SKM-1 treated with dmso at 0.1 percent for 144 hours (cell line): ENCODE results near the gene ANKRD40.
"Not testable (repeated sequence)": the region's sequence is repeated elsewhere in the genome, so short reads cannot be mapped to it uniquely, and the experiment has no call there.

ENCODE experiments used
- DNase-seq: peaks from one replicate; lab custom pipeline; 2025; ENCODE audit not compliant: unreplicated experiment; lab: John Stamatoyannopoulos, UW

ANKRD40 gene

DNA sequence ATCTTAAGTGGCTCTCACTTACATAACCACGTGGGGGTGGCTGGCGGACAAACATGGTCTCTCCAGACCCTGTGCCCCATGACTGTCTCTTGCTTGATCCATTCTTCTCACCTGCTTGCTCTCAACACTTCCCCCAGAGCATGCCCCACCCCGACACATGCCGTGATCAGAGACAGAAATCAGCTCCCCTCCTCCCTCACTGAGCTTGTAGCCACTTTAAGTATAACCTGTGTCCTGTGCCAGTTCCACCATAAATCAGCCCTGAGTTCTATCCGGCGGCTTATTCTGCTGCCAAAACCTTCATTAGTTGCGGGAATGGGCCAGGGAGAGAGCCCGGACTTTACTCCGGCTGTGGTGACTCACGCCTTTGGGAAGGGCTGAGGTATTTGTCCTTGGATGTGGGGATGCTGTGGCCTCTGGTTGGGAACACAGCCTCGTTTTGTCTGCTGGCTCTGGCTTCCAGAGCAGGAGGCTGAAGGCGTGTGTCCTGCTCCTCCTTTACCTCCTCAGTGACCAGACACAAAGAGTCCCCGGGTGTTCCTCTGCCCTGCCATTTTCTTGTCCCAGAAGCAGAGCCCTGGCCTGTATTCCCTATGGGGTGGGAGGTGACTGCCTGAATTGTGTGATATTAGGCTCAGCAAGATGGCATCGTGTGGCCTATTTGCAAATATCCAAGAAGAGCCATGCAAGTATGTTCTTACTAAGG, 21.1 kb downstream of the ANKRD40 start:
- DNase-seq = no peak

DNA sequence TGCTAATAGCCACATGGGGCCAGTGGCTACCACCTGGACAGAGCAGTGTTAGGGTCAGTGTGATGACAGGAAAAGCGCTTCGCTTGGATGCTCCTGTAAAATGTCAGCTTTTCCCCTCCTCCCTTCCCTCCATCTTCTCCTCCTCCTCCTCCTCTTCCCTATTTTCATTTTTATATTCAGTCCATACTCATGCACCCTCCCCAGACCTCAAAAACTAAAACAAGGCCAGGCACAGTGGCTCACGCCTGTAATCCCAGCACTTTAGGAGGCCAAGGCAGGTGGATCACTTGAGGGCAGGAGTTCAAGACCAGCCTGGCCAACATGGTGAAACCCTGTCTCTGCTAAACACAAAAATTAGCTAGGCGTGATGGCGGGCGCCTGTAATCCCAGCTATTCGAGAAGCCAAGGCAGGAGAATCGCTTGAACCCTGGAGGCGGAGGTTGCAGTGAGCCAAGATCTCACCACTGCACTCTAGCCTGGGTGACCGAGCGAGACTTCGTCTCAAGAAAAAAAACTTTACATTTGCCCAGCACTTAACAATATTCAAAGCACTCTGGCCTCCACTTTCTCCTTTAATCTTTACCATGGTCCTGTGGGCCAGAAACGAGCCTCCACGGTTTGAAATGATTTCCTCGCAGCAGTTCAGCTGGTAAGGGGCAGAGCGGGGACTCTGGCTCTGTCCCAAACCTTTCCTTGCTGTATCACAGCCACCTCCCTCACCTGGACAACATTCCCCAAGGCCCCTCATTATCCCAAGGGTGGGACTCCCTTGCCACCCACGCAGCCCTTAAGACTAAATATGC, 21.8 kb downstream of the ANKRD40 start:
- no peak for DNase-seq

GRCh38 chr17:50685334-50685665, 22.4 kb downstream of the ANKRD40 start:
- DNase-seq = no peak

DNA sequence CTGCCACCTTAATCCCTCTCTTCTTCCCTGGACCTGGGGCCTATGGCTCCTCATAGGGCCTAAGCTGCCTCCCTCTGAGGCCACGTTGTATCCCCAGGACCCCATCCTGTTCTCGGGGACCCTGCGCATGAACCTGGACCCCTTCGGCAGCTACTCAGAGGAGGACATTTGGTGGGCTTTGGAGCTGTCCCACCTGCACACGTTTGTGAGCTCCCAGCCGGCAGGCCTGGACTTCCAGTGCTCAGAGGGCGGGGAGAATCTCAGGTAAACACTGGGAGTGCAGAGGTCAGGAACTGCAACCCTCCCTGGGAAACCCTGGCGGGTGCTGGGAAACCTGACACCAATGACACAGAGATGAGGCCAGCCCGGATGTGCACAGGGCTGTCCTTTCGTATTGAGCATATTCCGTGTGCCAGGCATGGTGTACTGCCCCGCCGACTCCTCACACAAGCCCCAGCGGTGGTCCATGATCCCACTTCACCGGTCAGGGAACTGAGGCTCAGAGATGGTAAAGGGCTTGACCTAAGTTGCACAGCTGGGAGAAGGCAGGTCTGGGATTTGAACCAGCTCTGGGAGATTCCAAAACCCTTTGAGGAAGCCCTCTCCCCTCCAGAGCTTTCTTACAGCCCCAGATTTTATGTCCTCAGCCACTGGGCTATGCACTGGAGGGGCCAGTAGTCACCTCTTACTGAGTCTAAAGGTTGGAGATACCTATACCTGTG, 22.9 kb downstream of the ANKRD40 start:
- DNase-seq = no peak

DNA sequence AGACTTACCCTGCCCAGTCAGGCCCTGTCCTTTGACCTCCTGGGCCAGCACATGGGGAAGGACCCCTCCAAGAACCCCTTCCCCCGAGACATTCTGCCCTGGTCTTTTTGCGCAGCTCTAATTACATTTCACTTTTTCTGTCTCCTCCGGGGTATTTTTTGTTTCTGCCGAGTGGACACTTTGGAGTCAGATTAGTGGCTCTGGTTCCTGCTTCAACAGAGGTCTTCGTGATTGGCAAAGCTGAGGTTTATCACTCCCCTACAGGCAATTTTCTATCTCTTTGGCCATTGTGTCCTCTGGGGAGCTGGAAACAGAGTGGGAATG, 23.5 kb downstream of the ANKRD40 start:
- no peak for DNase-seq

GRCh38 chr17:50683434-50684287, 24.1 kb downstream of the ANKRD40 start:
- no peak for DNase-seq

GRCh38 chr17:50682938-50683337, 24.8 kb downstream of the ANKRD40 start:
- DNase-seq = no peak

- no peak for DNase-seq
These were observed 25.3 kb downstream of the ANKRD40 start for GRCh38 chr17:50682441-50682840.

GRCh38 chr17:50681263-50682200, 26.2 kb downstream of the ANKRD40 start:
- DNase-seq = peak; percentile 49

DNA sequence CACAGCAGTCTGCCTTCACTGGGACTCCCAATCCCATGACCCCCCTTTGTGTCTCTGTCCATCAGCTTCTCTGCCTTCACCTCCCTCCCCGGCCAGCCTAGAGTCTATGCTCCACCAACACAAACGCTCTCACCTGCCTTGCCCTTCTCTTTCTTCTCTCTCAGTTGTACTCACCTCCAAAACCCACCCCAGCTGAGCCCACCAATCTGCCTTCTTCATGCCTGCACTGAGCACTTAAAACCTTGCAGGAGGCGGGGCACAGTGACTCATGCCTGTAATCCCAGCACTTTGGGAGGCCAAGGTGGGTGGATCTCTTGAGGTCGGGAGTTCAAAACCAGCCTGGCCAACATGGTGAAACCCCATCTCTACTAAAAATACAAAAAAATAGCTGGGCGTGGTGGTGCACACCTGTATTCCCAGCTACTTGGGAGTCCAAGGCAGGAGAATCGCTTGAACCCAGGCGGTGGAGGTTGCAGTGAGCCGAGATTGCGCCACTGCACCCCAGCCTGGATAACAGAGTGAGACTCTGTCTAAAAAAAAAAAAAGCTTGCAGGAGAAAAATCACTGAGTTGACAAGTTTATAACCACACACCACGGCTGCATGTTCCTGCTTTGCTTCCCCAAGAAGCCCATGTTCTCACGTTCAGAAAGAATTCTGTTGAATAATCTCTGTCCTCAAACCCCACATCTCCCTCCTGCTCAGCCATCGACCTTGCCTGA, 27.0 kb downstream of the ANKRD40 start:
- not testable (repeated sequence) for DNase-seq

DNA sequence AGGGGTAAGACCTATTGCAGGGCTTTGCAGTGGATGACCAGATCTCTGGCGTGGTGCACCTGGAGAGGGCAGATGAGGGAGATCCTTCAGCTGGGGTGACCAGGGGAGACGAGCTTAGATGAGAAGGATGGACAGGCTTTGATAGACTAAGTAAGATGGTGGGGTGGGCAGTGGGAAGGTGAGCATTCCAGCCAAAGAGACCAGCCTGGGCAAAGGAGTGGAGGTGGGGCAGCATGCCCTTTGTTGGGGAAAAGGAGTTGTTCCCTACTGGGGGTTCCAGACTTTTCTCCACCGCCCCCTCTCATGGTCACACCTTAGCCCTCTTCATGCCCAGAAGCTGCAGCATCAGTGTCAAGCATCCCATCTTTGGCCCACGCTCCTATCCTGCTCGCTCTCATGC, 27.6 kb downstream of the ANKRD40 start:
- DNase-seq = no peak

DNA sequence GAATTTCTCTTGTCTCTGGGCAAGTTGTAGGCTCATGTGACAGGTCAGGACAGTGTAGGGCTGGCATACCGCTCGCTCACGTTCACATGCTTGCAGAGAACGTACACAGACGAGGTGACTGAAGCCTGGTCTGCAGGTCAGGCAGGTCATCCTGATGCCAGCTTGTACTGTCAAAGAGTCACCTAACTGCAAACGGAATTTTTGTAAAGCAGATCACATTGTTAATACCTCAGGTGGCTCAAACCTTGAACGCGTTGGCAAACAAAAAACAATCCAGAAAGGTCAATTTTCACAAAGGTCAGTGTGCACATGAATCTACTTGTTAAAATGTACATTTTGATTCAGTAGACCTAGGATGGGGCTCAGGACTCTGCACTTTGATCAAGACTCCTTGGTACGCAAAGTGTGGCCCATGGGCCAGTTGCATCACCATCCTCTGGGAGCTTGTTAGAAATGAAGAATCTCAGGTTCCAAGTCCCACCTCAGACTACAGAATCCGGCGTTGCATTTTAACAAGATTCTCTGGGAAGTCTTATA, 28.6 kb downstream of the ANKRD40 start:
- no peak for DNase-seq

DNA sequence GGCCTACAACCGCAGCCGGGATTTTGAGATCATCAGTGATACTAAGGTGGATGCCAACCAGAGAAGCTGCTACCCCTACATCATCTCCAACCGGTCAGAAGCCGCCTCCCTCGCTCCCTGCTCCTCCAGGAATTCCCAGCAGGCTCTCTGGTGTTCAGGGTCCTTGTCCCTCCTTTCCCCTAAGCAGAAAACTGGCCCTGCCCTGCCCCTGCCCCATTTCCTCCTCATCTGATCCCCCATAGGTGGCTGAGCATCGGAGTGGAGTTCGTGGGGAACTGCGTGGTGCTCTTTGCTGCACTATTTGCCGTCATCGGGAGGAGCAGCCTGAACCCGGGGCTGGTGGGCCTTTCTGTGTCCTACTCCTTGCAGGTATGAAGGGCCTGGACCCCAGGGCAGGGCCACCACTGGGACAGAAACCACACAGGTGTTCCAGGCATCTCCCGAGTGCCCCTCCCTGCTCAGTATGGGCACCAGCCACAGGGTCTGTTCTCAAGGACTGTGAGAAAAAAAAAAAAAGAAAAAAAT, 29.8 kb downstream of the ANKRD40 start:
- DNase-seq = no peak

- DNase-seq = no peak
These were observed 31.4 kb downstream of the ANKRD40 start for GRCh38 chr17:50676065-50676975.

DNA sequence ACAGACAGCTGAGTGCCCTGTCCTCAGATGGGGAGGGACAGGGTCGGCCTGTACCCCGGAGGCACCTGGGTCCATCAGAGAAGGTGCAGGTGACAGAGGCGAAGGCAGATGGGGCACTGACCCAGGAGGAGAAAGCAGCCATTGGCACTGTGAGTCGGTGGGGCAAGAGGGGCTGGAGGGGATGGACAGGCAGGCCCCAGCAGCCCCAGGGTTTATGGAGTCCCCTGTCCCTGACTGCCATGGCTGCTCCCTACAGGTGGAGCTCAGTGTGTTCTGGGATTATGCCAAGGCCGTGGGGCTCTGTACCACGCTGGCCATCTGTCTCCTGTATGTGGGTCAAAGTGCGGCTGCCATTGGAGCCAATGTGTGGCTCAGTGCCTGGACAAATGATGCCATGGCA, 32.1 kb downstream of the ANKRD40 start:
- no peak for DNase-seq

DNA sequence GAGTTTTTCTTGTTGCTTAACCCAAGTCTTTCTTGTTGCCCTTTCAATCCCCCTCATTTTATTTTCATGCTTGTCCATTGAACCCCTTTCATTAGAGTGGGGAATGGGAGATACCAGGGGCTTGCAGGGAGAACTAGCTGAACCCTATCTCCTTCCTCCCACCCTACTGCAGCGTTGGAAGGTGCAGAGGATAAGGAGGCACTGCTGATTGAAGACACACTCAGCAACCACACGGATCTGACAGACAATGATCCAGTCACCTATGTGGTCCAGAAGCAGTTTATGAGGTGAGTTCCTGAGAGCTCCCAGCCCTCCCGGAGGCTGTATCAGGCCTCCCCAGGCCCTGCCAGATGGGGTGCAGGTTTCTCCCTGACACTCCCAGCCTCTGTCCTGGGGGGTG, 32.5 kb downstream of the ANKRD40 start:
- DNase-seq = no peak

- no peak for DNase-seq
These were observed 34.7 kb downstream of the ANKRD40 start for GRCh38 chr17:50672831-50673551.
